ENCODE measurements around the gene BTF3L4.

GRCh38 chr1:52063192-52063591 is 7.1 kb downstream of the BTF3L4 start:
- TF ChIP-seq GATA2 (IDR thresholded peaks at IDR 0.05; ENCODE audit: low read depth, low read length): no peak
- no peak for TF ChIP-seq GATA3 (IDR thresholded peaks at IDR 0.05; ENCODE audit: low read depth, low read length)

Measured in SH-SY5Y (cell line).